Posterior vena cava (tissue), 2 donors: Measurements from ENCODE around the gene IQGAP2. TPM values are rescaled to one million over a fixed set of nuclear protein-coding genes. Genes with fewer than 3 reads are reported as not detected.

Source experiments
- DNase-seq: peaks from one replicate; pipeline ENCODE4 v3.0.0-alpha.2; 2020; ENCODE audit warnings: low spot score
- intact Hi-C, 2 donors: fragments of 100-400 bp; cut with DNase I; formaldehyde crosslinking; loops; one replicate each; pipeline versions ENCODE4 v1.14.1 to v1.14.2; 2022 to 2023
- total RNA-seq, 2 donors: library from RNA; stranded (reverse); fragmentation: NEBNext Ultra II Directional; extraction: Animal tissue kit (Norgen Biotek cat#: 25700); gene quantifications; one replicate each; pipeline ENCODE4 v1.2.1, GENCODE V29; 2021
- donor health status: DM: yes; HTN: yes; CAD: no.
- donor health status: DM: yes; HTN: yes; CAD: no.

IQGAP2 gene
- total RNA-seq, 2 donors from 2014 or later = 12.9 to 15.0 TPM

DNA sequence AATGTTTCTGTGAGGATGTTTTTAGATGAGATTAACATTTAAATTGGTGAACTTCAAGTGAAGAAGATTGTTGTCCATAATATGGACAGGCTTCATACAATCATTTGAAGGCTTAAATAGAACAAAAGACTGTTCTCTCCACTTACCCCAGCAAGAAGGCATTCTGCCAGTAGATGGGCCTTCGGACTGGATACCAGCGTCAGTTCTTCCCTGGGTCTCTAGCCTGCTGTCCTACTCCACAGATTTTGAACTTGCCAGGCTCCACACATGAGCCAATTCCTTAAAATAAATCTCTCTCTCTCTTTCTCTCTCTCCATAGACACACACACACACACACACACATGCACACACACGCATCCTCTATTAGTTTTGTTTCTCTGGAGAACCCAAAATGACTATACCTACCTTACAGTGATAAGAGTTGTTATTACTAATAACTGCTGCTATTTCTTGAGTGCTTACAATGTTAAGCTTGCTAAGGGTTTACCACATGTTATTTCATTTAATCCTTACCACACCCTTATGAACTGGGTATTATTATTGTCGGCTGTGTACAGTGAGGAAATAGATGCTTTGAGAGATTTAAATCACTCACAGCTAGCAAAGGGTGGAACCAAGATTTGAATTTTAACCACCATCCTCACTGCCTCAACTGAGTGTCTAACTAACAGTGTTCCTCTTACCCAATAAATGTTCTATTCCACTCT, 19.8 kb upstream of the IQGAP2 start:
- no peak for DNase-seq
- intact Hi-C loops = no loop called here

DNA sequence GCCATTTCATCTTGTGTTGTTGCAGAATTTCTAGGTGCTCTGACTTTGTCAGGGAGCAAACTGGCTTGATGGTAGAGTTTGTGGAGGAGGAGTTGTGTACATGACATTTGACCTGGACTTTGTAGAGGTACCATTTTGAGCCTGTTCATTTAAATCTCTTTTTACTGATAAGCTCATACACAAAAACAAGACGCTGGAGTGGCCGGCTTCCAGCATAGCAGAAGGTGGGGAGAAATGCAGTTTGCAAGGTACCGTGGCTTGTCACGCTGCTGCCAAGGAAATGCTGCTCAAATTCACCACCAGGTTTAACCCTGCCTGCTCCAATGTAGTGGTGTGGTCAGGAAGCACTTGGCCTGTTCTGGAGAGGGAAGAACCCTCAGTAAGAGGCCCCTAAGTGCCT, 18.9 kb upstream of the IQGAP2 start:
- intact Hi-C loops = no loop called here
- DNase-seq = no peak

DNA sequence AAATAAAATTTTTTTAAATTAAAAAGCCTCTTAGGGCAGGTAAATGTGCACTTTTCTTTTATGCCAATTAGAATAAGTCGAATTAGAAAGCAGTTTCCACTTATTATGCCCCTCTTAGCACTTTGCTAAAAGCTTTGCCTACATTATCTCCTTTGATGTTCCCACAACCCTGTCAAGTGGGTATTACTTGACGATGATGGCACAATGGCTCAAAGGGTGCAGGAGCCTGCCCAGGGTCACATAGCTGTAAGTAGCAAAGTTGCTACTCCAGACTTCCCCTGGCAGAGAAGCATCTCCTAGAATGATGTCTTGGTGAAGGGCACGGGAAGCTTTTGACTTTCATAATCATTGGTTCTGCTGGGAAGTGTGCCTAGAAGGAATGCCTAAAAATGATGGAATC, 18.4 kb upstream of the IQGAP2 start:
- intact Hi-C loops = no loop called here
- no peak for DNase-seq

GRCh38 chr5:76385540-76385939, 17.5 kb upstream of the IQGAP2 start:
- intact Hi-C loops = no loop called here
- DNase-seq = no peak

DNA sequence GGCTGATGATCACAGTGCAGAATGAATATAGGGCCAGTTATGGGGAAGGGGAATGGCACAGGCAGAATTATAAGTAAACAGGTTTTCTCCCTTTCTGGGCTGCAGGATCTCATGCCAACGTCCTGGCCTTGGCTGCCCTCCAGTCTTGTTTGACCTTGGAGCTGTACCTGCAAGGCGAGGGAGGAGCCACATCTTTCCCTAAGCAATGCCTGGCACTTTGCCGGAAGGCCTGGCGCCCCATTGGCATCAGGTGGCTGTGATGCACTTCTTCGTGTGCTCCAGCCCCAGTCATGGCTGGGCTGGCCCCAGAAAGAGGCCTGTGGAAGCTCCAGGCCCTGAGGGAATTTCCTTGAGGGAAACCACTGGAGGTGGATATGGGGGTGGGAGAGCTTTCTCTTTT, 16.7 kb upstream of the IQGAP2 start:
- DNase-seq = no peak
- intact Hi-C loops = no loop called here

GRCh38 chr5:76388236-76388635, 14.8 kb upstream of the IQGAP2 start:
- DNase-seq = no peak
- intact Hi-C loops = no loop called here

GRCh38 chr5:76388791-76389512, 14.1 kb upstream of the IQGAP2 start:
- no peak for DNase-seq
- intact Hi-C loops = no loop called here

DNA sequence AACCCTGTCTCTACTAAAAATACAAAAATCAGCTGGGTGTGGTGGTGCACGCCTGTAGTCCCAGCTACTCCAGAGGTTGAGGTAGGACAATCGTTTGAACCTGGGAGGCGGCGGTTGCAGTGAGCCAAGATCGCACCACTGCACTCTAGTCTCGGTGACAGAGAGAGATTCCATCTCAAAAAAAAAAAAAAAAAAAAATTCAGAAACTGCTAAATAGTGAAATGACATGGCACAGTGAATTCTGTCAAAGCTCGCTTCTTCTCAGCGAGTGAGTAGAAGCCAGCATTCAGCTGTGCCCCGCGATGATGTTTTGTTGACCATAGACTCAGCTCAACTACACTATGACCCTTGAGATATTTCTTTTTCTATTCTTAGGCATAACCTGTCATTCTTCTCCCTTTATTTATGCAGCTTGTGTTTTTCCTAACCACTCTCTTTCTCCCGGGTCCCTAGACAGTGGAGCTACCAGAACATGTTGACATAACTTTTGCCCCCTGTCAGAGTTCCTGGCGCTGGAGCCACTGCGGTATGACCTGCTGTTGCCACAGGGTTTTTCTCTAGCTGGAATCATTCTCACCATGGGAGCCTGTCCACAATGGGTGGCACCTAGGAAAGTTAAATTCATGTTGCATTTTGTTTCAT, 13.5 kb upstream of the IQGAP2 start:
- intact Hi-C loops = no loop called here
- no peak for DNase-seq

DNA sequence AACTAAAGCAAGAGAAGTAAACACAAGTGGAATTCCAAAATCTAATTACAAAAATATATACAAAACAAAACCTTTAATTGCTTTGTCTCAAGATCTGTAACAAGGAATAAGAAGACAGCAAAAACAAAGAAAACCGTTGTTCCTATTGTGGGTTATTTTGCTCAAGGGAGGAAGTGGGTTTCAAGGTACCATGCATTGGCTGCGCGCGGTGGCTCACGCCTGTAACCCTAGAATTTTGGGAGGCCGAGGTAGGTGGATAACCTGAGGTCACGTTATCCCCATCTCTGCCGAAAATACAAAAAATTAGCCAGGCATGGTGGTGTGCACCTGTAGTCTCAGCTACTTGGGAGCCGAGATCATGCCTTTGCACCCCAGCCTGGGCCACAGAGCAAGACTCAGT, 12.1 kb upstream of the IQGAP2 start:
- intact Hi-C loops = no loop called here
- no peak for DNase-seq

DNA sequence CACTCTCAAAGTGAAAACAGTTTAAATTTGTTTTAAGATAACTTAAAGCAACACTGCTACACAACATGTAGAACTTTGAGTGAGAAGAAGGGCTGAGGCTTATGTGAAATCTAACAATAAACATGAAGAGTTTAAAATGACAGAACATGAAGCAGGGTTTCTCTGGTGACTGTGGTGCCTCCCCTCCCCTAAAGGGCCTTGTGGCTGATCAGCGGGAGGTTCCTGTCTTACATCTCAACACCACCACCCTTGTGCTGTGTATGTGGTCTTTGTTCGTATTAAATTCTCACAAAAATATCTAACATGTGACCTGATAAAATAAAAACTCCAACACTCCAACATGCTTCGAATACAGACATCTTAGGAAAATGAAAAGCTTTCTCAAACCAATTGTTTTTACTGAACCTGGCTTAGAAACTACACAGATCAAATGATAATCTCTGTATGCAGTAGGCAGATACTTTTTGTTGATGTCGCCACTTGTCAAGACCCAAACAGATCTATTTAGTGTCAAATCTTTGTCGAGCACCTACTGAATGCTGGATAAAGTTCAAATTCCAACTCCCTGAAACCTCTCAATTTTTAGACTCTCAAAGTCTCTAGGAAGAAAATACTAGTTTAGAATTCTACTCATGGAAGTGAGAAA, 9.9 kb upstream of the IQGAP2 start:
- DNase-seq = no peak
- intact Hi-C loops = no loop called here

DNA sequence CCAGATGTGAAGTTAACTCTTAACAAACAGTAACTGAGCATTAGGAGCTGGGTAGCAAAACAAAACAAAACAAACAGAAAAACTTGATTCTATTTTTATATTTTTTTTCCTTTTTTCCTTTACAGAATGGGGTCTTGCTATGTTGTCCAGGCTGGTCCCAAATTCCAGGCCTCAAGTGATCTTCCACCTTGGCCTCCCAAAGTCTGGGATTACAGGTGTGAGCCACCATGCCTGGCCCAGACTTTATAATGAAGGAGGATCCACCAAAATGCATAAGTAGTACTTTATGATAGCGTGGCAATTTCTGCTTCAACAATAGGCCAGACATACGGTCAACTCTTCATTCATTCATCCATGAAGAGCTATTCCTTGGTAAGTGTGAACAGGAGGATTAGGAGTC, 5.9 kb upstream of the IQGAP2 start:
- intact Hi-C loops = no loop called here
- DNase-seq = no peak

DNA sequence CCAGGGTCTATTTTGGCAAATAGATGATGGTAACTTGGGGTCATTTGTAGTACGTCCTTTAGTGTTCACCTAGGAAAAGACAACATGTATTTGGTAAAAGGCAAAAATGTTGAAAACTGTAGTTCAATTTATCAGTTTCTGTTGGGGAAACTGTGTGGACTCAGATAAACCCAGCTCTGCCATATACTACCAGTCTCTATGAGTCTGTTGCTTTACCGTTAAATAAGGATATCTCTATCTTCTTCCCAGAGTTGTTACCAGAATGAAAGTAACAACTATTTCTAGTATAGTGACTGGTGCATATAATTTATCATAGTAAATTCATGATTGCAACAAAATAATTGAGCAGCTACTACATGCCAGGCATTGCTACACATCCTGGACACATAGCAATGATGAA, 3.8 kb upstream of the IQGAP2 start:
- intact Hi-C loops = no loop called here
- no peak for DNase-seq

DNA sequence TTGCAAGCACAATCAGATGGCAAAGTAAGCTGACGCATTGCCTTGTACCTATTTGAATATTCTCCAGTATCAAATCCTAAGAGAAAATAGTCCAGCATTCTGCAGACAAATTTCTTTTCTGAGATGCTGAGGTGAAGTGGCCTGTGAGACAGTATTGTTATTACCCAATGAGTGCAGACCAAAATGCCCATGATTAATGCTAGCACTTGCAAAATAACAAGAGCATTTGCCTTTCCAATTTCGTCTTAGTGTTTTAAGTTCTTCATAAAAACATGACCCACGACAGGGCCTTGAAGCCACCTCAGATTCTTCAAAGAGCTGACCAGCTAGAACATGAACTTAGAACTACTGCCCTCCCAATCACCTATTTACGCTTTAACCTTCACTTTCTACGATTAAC, 2.6 kb upstream of the IQGAP2 start:
- intact Hi-C loops = no loop called here
- no peak for DNase-seq

GRCh38 chr5:76401801-76402250, 1.3 kb upstream of the IQGAP2 start:
- DNase-seq = no peak
- intact Hi-C loops = no loop called here

DNA sequence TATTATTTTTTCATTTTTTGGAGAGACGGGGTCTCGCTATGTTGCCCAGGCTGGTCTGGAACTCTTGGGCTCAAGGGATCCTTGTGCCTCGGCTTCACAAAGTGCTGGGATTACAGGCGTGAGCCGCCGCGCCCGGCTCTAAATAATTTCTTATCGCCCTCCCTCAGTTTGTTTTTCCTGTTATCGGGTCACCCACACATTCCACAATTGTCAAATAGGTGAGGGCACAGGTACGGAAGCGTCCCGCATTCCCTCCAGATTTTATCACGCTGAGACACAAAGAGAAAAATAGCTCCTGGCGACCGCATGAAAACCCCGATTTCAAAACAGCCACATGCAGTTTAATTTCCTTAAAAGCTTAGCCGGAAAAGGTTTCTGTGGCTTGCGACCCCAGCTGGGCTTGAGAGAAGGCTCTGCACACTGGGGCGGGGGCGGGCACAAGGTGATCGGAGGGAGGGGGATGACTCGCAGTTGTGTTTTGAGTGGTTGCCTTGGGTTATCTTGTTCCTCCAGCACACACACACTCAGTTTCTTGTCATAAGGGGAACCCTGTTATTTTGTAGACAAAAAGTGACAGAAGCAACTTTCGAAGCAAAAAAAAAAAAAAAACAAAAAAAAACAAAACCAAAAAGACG, 717 bp upstream of the IQGAP2 start:
- no peak for DNase-seq
- intact Hi-C loops = no loop called here

- peak; percentile 85 for DNase-seq
- intact Hi-C loops = no loop called here
Measured at GRCh38 chr5:76403766-76404222, 709 bp downstream of the IQGAP2 start.

GRCh38 chr5:76404223-76405211, 1.4 kb downstream of the IQGAP2 start:
- intact Hi-C loops = no loop called here
- DNase-seq = no peak

- intact Hi-C loops = no loop called here
Measured at GRCh38 chr5:76406014-76406413, 2.9 kb downstream of the IQGAP2 start.

More at GRCh38 chr5:76406014-76406413, 2.9 kb downstream of the IQGAP2 start:
- DNase-seq = no peak
